ENCODE measurements around the gene EPHB6. TPM values are rescaled to one million over a fixed set of nuclear protein-coding genes. Genes with fewer than 3 reads are reported as not detected.

Gene EPHB6
- total RNA-seq, 1 experiment from 2014 or later, result 12.6 TPM

- Histone ChIP-seq H3K4me2 (ENCODE audit: low read length) (no peak overlapping the region), H3K27me3 (ENCODE audit: insufficient read depth, low read length) (no peaks in the 10 kb centered on the region), H3K4me1 (ENCODE audit: control insufficient read depth in 1 of 2, insufficient read depth in 2 of 2, low read length in 2 of 2) (peaks cover 5% of the 10 kb centered on the region in 2 experiments), H3K9ac (ENCODE audit: low read length) (no peak overlapping the region), H3K9me2 (ENCODE audit: insufficient read depth) (no peaks in the 10 kb centered on the region), H3K27ac (ENCODE audit: low read depth, low read length) (no peak overlapping the region), H3K9me3 (ENCODE audit: control insufficient read depth in 1 of 2, insufficient read depth in 1 of 2, low read depth in 1 of 2, low read length in 2 of 2) (no peaks in the 10 kb centered on the region), H4K20me1 (ENCODE audit: insufficient read depth) (no peaks in the 10 kb centered on the region), H3K36me3 (ENCODE audit: control insufficient read depth in 1 of 2, insufficient read depth in 2 of 2, low read length in 2 of 2) (no peaks in the 10 kb centered on the region), H3K79me2 (ENCODE audit: insufficient read depth, low read length) (no peaks in the 10 kb centered on the region), H3K4me3 (replicated peaks in 1 of 2; ENCODE audit: low read depth in 1 of 2, low read length in 2 of 2) (no peak overlapping the region), H2AFZ (ENCODE audit: low read depth, low read length, poor library complexity, severe bottlenecking) (no peak overlapping the region)
- CTCF ChIA-PET, result interaction anchor here (1.7 kb wide), 1 partner anchor 9 kb away, joined by 6 read pairs; no protein-coding TSS in a partner anchor
- TF ChIP-seq SIN3A (IDR thresholded peaks at IDR 0.05; ENCODE audit: low read depth) (no peak), CTCF (IDR thresholded peaks at IDR 0.05 in 2 of 3, conservative IDR thresholded peaks at IDR 0.05 in 1 of 3; ENCODE audit: borderline replicate concordance in 1 of 3, insufficient read depth in 1 of 3, low read depth in 2 of 3, low read length in 2 of 3) (no peak), ZFX (IDR thresholded peaks at IDR 0.05) (no peak), TCF7L2 (IDR thresholded peaks at IDR 0.05; ENCODE audit: borderline replicate concordance, extremely low read depth, insufficient read depth, insufficient read length) (no peak), POLR2A (IDR thresholded peaks at IDR 0.05; ENCODE audit: borderline replicate concordance, extremely low read depth, insufficient read depth, insufficient read length) (no peak), ZNF274 (IDR thresholded peaks at IDR 0.05; ENCODE audit: low read depth, low read length) (no peak), MAX (IDR thresholded peaks at IDR 0.05) (no peak), POLR2AphosphoS5 (IDR thresholded peaks at IDR 0.05; ENCODE audit: low read depth, low read length) (no peak), ATF3 (IDR thresholded peaks at IDR 0.05) (no peak), EZH2 (IDR thresholded peaks at IDR 0.05) (no peak), REST (IDR thresholded peaks at IDR 0.05; ENCODE audit: low read depth) (no peak), EGR1 (IDR thresholded peaks at IDR 0.05; ENCODE audit: low read depth) (no peak), JUND (IDR thresholded peaks at IDR 0.05) (no peak), SRF (IDR thresholded peaks at IDR 0.05; ENCODE audit: low read depth) (no peak), ZBTB33 (IDR thresholded peaks at IDR 0.05; ENCODE audit: extremely low read depth, insufficient replicate concordance, low read length) (no peak), YY1 (IDR thresholded peaks at IDR 0.05; ENCODE audit: extremely low read depth, insufficient replicate concordance, low read depth, low read length) (no peak), SP1 (IDR thresholded peaks at IDR 0.05; ENCODE audit: low read depth) (no peak)
- intact Hi-C loops (cut with micrococcal nuclease), result no loop called here
- POLR2A ChIA-PET, result no interaction called here
- RAD21 ChIA-PET (ENCODE audit: low non-redundant PET in 1 of 2, low total read pairs in 2 of 2, uncharacterized antibody in 2 of 2, unreplicated experiment in 2 of 2), result no interaction called here
- no peak for DNase-seq (ENCODE audit: low read depth, low spot score)
- no TSS peak for BruUV-seq (replicated peaks)
- ATAC-seq, result no peak
Measured at GRCh38 chr7:142863891-142864685, 9.2 kb downstream of the EPHB6 start.
